ENCODE results near the gene IGFBP4.

DNA sequence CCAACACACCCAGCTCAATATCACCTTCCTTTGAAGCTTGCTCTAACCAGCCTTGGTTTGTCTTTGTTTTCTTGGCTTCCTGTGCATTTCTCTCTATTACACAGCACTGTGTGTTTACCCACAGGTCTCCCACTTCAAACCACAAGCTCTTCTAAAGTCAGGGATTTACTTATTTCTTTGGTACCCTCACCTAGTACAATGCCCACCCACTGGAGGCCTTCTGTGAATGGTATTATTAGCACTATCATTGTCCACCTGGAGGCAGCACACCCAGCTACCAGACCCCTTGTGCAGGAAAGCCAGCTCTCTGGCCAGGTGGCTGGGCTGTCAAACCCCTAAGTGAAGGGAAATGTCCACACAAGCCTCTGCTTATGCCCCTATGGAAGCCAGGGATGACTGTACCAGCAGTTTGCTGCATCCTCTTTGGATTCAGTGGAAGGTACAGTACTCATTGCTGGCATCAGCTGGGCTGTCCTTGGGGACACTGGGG, 16.2 kb upstream of the IGFBP4 start:
- TF ChIP-seq, protein P1, sequence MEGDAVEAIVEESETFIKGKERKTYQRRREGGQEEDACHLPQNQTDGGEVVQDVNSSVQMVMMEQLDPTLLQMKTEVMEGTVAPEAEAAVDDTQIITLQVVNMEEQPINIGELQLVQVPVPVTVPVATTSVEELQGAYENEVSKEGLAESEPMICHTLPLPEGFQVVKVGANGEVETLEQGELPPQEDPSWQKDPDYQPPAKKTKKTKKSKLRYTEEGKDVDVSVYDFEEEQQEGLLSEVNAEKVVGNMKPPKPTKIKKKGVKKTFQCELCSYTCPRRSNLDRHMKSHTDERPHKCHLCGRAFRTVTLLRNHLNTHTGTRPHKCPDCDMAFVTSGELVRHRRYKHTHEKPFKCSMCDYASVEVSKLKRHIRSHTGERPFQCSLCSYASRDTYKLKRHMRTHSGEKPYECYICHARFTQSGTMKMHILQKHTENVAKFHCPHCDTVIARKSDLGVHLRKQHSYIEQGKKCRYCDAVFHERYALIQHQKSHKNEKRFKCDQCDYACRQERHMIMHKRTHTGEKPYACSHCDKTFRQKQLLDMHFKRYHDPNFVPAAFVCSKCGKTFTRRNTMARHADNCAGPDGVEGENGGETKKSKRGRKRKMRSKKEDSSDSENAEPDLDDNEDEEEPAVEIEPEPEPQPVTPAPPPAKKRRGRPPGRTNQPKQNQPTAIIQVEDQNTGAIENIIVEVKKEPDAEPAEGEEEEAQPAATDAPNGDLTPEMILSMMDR (IDR thresholded peaks at IDR 0.05; ENCODE audit: insufficient read depth, low read depth, low read length) = no peak
- TF ChIP-seq EZH2 (IDR thresholded peaks at IDR 0.05; ENCODE audit: insufficient read depth, low read length) = no peak

All from astrocyte (in vitro differentiated cells and primary cell).